SK-N-SH (cell line): ENCODE data around the gene MCM8. TPM values are rescaled to one million over a fixed set of nuclear protein-coding genes. Genes with fewer than 3 reads are reported as not detected.

ENCODE experiments used
- CTCF ChIA-PET: fragments of 300-600, 350-600 bp; formaldehyde crosslinking; extraction: SDS; loops from one replicate; lab custom pipeline; 2021; lab: Yijun Ruan, JAX
- POLR2A ChIA-PET: fragments of 350-600 bp; sonication (Branson Sonifier 250); formaldehyde crosslinking; extraction: SDS; loops from one replicate; lab custom pipeline; 2020; ENCODE audit warnings: antibody characterized with exemption, inconsistent platforms; lab: Yijun Ruan, JAX
- DNase-seq: peaks from one replicate; pipeline ENCODE4 v3.0.0; 2012
- H2AFZ ChIP-seq: fragments of 200-600 bp; sonication (generic); 2 replicates; pipeline ENCODE4 v1.8.1; 2016; ENCODE audit warnings: antibody characterized with exemption, mild to moderate bottlenecking, low read depth
- H3F3A ChIP-seq: fragments of 200-600 bp; sonication (generic); replicated peaks from 2 replicates; pipeline ENCODE3; 2016; ENCODE audit warnings: antibody characterized with exemption, mild to moderate bottlenecking; ENCODE audit not compliant: insufficient read depth
- H3K27ac ChIP-seq, 2 experiments: fragments of 200-500 bp in 1 of 2; fragments of 200-600 bp in 1 of 2; sonication (Bioruptor generic) in 1 of 2; sonication (generic), shearing (Covaris generic) in 1 of 2; 2 replicates each; pipeline versions ENCODE4 v1.5.1 to v1.6.1; 2014 to 2016; ENCODE audit warnings: low read depth in 2 of 2, inconsistent platforms in 1 of 2, low read length in 1 of 2, mild to moderate bottlenecking in 1 of 2, mixed read lengths in 1 of 2
- H3K27me3 ChIP-seq: fragments of 200-600 bp; sonication (generic), shearing (Covaris generic); 2 replicates; pipeline ENCODE4 v1.6.1; 2016; ENCODE audit warnings: mixed run types; ENCODE audit not compliant: insufficient read depth
- H3K36me3 ChIP-seq, 2 experiments: fragments of 200-500 bp in 1 of 2; fragments of 200-600 bp in 1 of 2; sonication (Bioruptor generic) in 1 of 2; sonication (generic) in 1 of 2; replicated peaks in 1 of 2; 2 replicates each; pipeline versions ENCODE3 to v1.5.1; 2014 to 2016; ENCODE audit warnings: low read length in 1 of 2, mild to moderate bottlenecking in 1 of 2; ENCODE audit not compliant: insufficient read depth in 2 of 2, control insufficient read depth in 1 of 2
- H3K4me1 ChIP-seq, 2 experiments: fragments of 200-500 bp in 1 of 2; fragments of 200-600 bp in 1 of 2; sonication (Bioruptor generic) in 1 of 2; sonication (generic), shearing (Covaris generic) in 1 of 2; 2 replicates each; pipeline versions ENCODE4 v1.5.1 to v1.6.1; 2014 to 2016; ENCODE audit warnings: low read depth in 1 of 2, low read length in 1 of 2, mixed run types in 1 of 2; ENCODE audit not compliant: insufficient read depth in 2 of 2, control insufficient read depth in 1 of 2
- H3K4me2 ChIP-seq: fragments of 200-600 bp; sonication (generic), shearing (Covaris generic); 2 replicates; pipeline ENCODE4 v1.6.1; 2017; ENCODE audit warnings: mixed run types
- H3K4me3 ChIP-seq, 2 experiments: fragments of 200-500 bp in 1 of 2; fragments of 200-600 bp in 1 of 2; sonication (Bioruptor generic) in 1 of 2; sonication (generic), shearing (Covaris generic) in 1 of 2; 2 replicates each; pipeline versions ENCODE4 v1.5.1 to v1.8.1; 2014 to 2016; ENCODE audit warnings: low read depth in 2 of 2, inconsistent platforms in 1 of 2, low read length in 1 of 2, mild to moderate bottlenecking in 1 of 2, mixed read lengths in 1 of 2, moderate library complexity in 1 of 2
- H3K79me2 ChIP-seq: fragments of 200-600 bp; sonication (generic); 2 replicates; pipeline ENCODE4 v1.8.1; 2017; ENCODE audit warnings: mild to moderate bottlenecking; ENCODE audit not compliant: insufficient read depth
- H3K9ac ChIP-seq: fragments of 200-600 bp; sonication (generic); 2 replicates; pipeline ENCODE4 v1.6.1; 2017; ENCODE audit warnings: mixed run types
- H3K9me2 ChIP-seq: fragments of 200-600 bp; sonication (generic); 2 replicates; pipeline ENCODE4 v1.6.1; 2017; ENCODE audit warnings: mixed run types
- H3K9me3 ChIP-seq: fragments of 200-600 bp; sonication (generic); 2 replicates; pipeline ENCODE4 v1.6.1; 2017; ENCODE audit warnings: mixed run types, mild to moderate bottlenecking, moderate library complexity
- H4K20me1 ChIP-seq: fragments of 200-600 bp; sonication (generic); 2 replicates; pipeline ENCODE4 v1.6.1; 2017; ENCODE audit warnings: mild to moderate bottlenecking, mixed run types; ENCODE audit not compliant: insufficient read depth
- CHD2 ChIP-seq: fragments of 150-350 bp; IDR thresholded peaks from 2 replicates; pipeline ENCODE4 v1.6.1; 2018; ENCODE audit warnings: low read length; ENCODE audit not compliant: partially characterized antibody
- EP300 ChIP-seq, 2 experiments: IDR thresholded peaks; 2 replicates each; pipeline versions ENCODE4 v1.4.0 to v1.6.1; 2012; ENCODE audit warnings: borderline replicate concordance in 1 of 2, low read depth in 1 of 2, low read length in 1 of 2
- EZH2phosphoT487 ChIP-seq: fragments of 200-600 bp; sonication (generic); IDR thresholded peaks from 2 replicates; pipeline ENCODE4 v1.6.1; 2017; ENCODE audit warnings: low read depth, mixed run types, mild to moderate bottlenecking, antibody characterized with exemption, moderate library complexity, borderline replicate concordance
- GABPA ChIP-seq: IDR thresholded peaks from 2 replicates; pipeline ENCODE4 v1.4.0; 2012; ENCODE audit warnings: low read depth, mild to moderate bottlenecking
- IRF3 ChIP-seq: fragments of 150-350 bp; IDR thresholded peaks from 2 replicates; pipeline ENCODE4 v1.6.1; 2016; ENCODE audit warnings: mild to moderate bottlenecking, low read depth, low read length
- NRF1 ChIP-seq: IDR thresholded peaks from 2 replicates; pipeline ENCODE4 v1.6.1; 2012; ENCODE audit warnings: low read depth, mild to moderate bottlenecking, low read length
- RAD21 ChIP-seq: IDR thresholded peaks from 2 replicates; pipeline ENCODE4 v1.6.1; 2012; ENCODE audit warnings: mild to moderate bottlenecking, low read length
- RCOR1 ChIP-seq: fragments of 150-350 bp; IDR thresholded peaks from 2 replicates; pipeline ENCODE4 v1.6.1; 2017; ENCODE audit warnings: antibody characterized with exemption, low read length
- RXRA ChIP-seq: IDR thresholded peaks from 2 replicates; pipeline ENCODE4 v1.4.0; 2012; ENCODE audit warnings: low read depth, mild to moderate bottlenecking, borderline replicate concordance
- SIN3A ChIP-seq: IDR thresholded peaks from 2 replicates; pipeline ENCODE4 v1.6.1; 2012; ENCODE audit warnings: low read depth, mild to moderate bottlenecking, low read length, moderate library complexity, borderline replicate concordance
- SMC3 ChIP-seq: IDR thresholded peaks from 2 replicates; pipeline ENCODE4 v1.6.1; 2012; ENCODE audit warnings: low read depth, low read length, improper control_type of control experiment
- TAF1 ChIP-seq: IDR thresholded peaks from 2 replicates; pipeline ENCODE4 v1.6.1; 2012; ENCODE audit warnings: low read depth, mild to moderate bottlenecking, low read length, moderate library complexity, borderline replicate concordance
- TCF12 ChIP-seq: IDR thresholded peaks from 2 replicates; pipeline ENCODE4 v1.4.0; 2012
- USF1 ChIP-seq: IDR thresholded peaks from 2 replicates; pipeline ENCODE4 v1.4.0; 2012; ENCODE audit warnings: low read depth, borderline replicate concordance
- USF2 ChIP-seq: fragments of 150-350 bp; IDR thresholded peaks from 2 replicates; pipeline ENCODE4 v1.6.1; 2017; ENCODE audit warnings: antibody characterized with exemption, low read length, low read depth, borderline replicate concordance
- YY1 ChIP-seq: IDR thresholded peaks from 2 replicates; pipeline ENCODE4 v1.4.0; 2012; ENCODE audit warnings: low read depth, mild to moderate bottlenecking
- WGBS: methylation state at CpG from one replicate; pipeline ENCODE4 v1.1.6; 2017; ENCODE audit warnings: low lambda C conversion rate; 5-methylcytosine and 5-hydroxymethylcytosine counted together
- polyA plus RNA-seq, 3 experiments: library from polyadenylated mRNA; depleted of rRNA; stranded (reverse); fragments of >200 nt; gene quantifications; 2 replicates each; pipeline ENCODE4 v1.2.3, GENCODE V29; 2012

Gene MCM8
- polyA plus RNA-seq, 1 of the 3 experiments (the other 2 are of a cell fraction), result 4.0 TPM

DNA sequence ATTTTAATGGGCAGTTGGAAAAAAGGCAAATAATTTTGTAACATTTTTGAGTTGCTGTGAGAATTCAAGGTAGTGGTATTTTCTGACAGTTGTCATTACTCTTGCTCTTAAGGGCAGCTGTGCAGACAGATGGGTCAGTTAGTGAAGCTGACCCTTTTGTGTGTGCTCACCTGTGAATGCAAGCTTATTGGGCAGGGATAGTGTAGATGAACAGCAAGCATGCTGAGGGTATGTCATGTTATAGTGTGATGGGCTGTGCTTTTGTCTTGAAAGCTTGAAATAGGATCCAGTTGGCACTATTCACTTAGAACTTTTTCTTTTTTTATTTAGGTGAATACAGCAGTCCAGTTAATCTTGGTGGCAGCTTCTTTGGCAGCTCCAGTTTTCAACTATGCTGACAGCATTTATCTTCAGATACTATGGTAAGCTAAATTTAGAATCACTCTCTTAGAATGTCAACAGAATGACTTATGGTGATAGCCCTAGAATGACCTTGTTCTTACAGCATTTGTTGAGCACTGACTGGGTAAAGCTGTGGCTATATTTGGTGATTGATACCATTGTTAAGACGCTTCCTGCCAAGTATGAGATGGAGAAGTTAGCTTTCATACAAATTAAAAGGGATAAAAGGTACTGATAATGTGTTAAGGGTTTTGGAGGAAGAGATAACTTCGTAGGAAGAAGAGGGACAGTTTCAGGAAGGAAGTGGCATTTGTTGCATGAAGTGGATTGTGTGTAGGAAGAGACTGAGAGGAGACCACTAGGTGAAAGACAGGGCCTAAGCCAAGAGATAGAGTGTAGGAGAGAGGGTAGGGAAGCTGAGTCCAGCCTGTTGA, 83.9 kb downstream of the MCM8 start:
- Histone ChIP-seq H3K4me3 (no peak overlapping the region), H3K27ac (no peak overlapping the region), H3K36me3 (peaks cover 48 to 51% of the 10 kb centered on the region in 2 experiments), H2AFZ (no peak overlapping the region), H3K9ac (no peak overlapping the region), H3K4me1 (no peaks in the 10 kb centered on the region; a peak in 1 of 4 replicates), H3K27me3 (no peaks in the 10 kb centered on the region), H3K79me2 (peaks cover 10% of the 10 kb centered on the region; the same call in 1 of the 2 replicates), H3K9me3 (no peaks in the 10 kb centered on the region), H3K9me2 (no peaks in the 10 kb centered on the region)
- 92% methylated on average over 2 of the region's 2 CpGs for WGBS
- no peak for DNase-seq
- TF ChIP-seq SIN3A, result no peak
- TF ChIP-seq, all 33 proteins: peak for 0
- CTCF ChIA-PET, result interaction anchor here (1.4 kb wide), 1 partner anchor 505 kb away, joined by 4 read pairs; no protein-coding TSS in a partner anchor
- H4K20me1 ChIP-seq, result peaks cover 4% of the 10 kb centered on the region; the same call in 1 of the 2 replicates
- H3F3A ChIP-seq, result no peaks in the 10 kb centered on the region
- H3K4me2 ChIP-seq, result no peak overlapping the region
- POLR2A ChIA-PET, result no interaction called here

GRCh38 chr20:6036213-6036612, 85.8 kb downstream of the MCM8 start:
- H3K4me1 ChIP-seq, result no peaks in the 10 kb centered on the region; a peak in 1 of 4 replicates
- H3K27ac ChIP-seq, result no peak overlapping the region
- H3K4me3 ChIP-seq, result no peak overlapping the region
- no peak overlapping the region for H3K4me2 ChIP-seq
- TF ChIP-seq TCF12 (no peak), IRF3 (no peak), SIN3A (no peak), EP300 (IDR thresholded peaks at IDR 0.05; ENCODE audit: borderline replicate concordance in 1 of 2, low read depth in 1 of 2, low read length in 1 of 2) (no peak)
- no peaks in the 10 kb centered on the region for H3F3A ChIP-seq
- no peaks in the 10 kb centered on the region for H3K27me3 ChIP-seq
- H3K79me2 ChIP-seq, result 0 out of 2 replicates have a peak, but pooled peaks cover 10% of the 10 kb centered on the region
- H3K9me3 ChIP-seq, result no peaks in the 10 kb centered on the region
- peaks cover 4% of the 10 kb centered on the region; the same call in 1 of the 2 replicates for H4K20me1 ChIP-seq
- WGBS, result 94% methylated on average over 4 of the region's 4 CpGs
- ChIA-PET CTCF (no interaction called here), POLR2A (interaction anchor here (0.5 kb wide), 1 partner anchor 19 kb away, joined by 3 read pairs; no protein-coding TSS in a partner anchor)
- H3K9me2 ChIP-seq, result no peaks in the 10 kb centered on the region
- H3K9ac ChIP-seq, result no peak overlapping the region
- H2AFZ ChIP-seq, result no peak overlapping the region
- no peak for DNase-seq
- H3K36me3 ChIP-seq, result peaks cover 47 to 60% of the 10 kb centered on the region in 2 experiments

- H3K9me2 ChIP-seq, result no peaks in the 10 kb centered on the region
- H2AFZ ChIP-seq, result no peak overlapping the region
- CTCF ChIA-PET, result no interaction called here
- POLR2A ChIA-PET, result no interaction called here
- no peak for DNase-seq
- H4K20me1 ChIP-seq, result peaks cover 4% of the 10 kb centered on the region; the same call in 1 of the 2 replicates
- no peaks in the 10 kb centered on the region; a peak in 1 of 4 replicates for H3K4me1 ChIP-seq
- H3K4me2 ChIP-seq, result no peak overlapping the region
- H3K9me3 ChIP-seq, result no peaks in the 10 kb centered on the region
- no peak overlapping the region for H3K4me3 ChIP-seq
- 100% methylated on average over 1 of the region's 1 CpG for WGBS
- no peak overlapping the region for H3K9ac ChIP-seq
- H3F3A ChIP-seq, result no peaks in the 10 kb centered on the region
- H3K36me3 ChIP-seq, result peaks cover 43 to 62% of the 10 kb centered on the region in 2 experiments
- 0 out of 2 replicates have a peak, but pooled peaks cover 10% of the 10 kb centered on the region for H3K79me2 ChIP-seq
- H3K27me3 ChIP-seq, result no peaks in the 10 kb centered on the region
- H3K27ac ChIP-seq, result no peak overlapping the region
- no peak for TF ChIP-seq USF2
- TF ChIP-seq NRF1, result no peak
- no peak for TF ChIP-seq RCOR1
- TF ChIP-seq GABPA, result no peak
- no peak for TF ChIP-seq TAF1
- no peak for TF ChIP-seq RAD21
- TF ChIP-seq RXRA, result no peak
- TF ChIP-seq SMC3, result no peak
- no peak for TF ChIP-seq TCF12
- no peak for TF ChIP-seq CHD2
- no peak for TF ChIP-seq YY1
- TF ChIP-seq EZH2phosphoT487, result no peak
- TF ChIP-seq USF1, result no peak
These were observed 86.6 kb downstream of the MCM8 start for GRCh38 chr20:6037082-6037481.
